Measurements from ENCODE around the gene BMP3. TPM values are rescaled to one million over a fixed set of nuclear protein-coding genes. Genes with fewer than 3 reads are reported as not detected.
A peak's percentile ranks its signal among the peaks of the same experiment; 100 is the strongest.
"Not testable (repeated sequence)": the region's sequence is repeated elsewhere in the genome, so short reads cannot be mapped to it uniquely, and the experiment has no call there.

The BMP3 gene
- total and polyA plus RNA-seq, 7 experiments from 2014 or later, result not detected

GRCh38 chr4:81003597-81004111 is 26.9 kb upstream of the BMP3 start:
- POLR2A ChIA-PET, result interaction anchor here (0.6 kb wide), 1 partner anchor 332 kb away, joined by 4 read pairs; no protein-coding TSS in a partner anchor
- no peak overlapping the region for H3K4me3 Mint-ChIP-seq
- Histone ChIP-seq H3K9me3 (ENCODE audit: control insufficient read depth in 2 of 3, low read length in 3 of 3) (no peaks in the 10 kb centered on the region), H3K36me3 (ENCODE audit: control insufficient read depth in 2 of 3, insufficient read depth in 3 of 3, low read length in 3 of 3) (no peaks in the 10 kb centered on the region), H3K4me1 (ENCODE audit: control insufficient read depth in 2 of 2, insufficient read depth in 2 of 2, low read length in 2 of 2) (no peaks in the 10 kb centered on the region), H3K27ac (ENCODE audit: low read depth, low read length) (no peak overlapping the region), H3K27me3 (ENCODE audit: control insufficient read depth in 2 of 2, insufficient read depth in 2 of 2, low read length in 2 of 2) (no peaks in the 10 kb centered on the region), H3K4me3 (ENCODE audit: low read length) (no peak overlapping the region)
- peaks cover 0 to 10% (median 6%) of the 10 kb centered on the region in 5 donors for H3K27me3 Mint-ChIP-seq
- intact Hi-C loops (cut with micrococcal nuclease), result no loop called here
- peak; percentile 57 for ATAC-seq
- no peak overlapping the region for H3K27ac Mint-ChIP-seq
- H3K36me3 Mint-ChIP-seq, result peaks cover 0 to 11% (median 0%) of the 10 kb centered on the region in 5 donors
- CTCF ChIA-PET, result no interaction called here
- H3K4me1 Mint-ChIP-seq, result no peaks in the 10 kb centered on the region
- no peak for DNase-seq
- H3K9me3 Mint-ChIP-seq, result peaks cover 0 to 6% (median 0%) of the 10 kb centered on the region in 11 donors

DNA sequence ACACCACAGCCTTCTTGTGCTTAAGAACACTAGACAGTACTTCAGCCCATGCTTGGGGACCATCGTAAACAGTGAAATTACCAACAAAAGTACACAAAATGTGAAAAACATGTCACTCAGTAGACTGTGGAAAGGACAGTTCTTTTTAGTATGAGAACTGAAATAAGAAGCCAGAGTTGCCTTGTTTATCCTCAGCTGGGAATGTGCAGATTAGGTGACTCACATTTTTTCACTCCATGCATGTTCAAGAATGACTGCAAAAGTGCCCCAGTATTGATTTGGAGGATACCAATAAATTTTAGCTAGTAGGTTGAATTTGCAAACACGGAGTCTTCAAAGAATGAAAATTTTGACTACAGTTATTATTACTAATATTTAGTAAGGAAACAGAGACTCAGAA is 23.1 kb upstream of the BMP3 start:
- no peaks in the 10 kb centered on the region for H3K9me3 ChIP-seq (ENCODE audit: control insufficient read depth in 2 of 3, low read length in 3 of 3)
- H3K4me3 ChIP-seq (ENCODE audit: low read length), result no peak overlapping the region
- intact Hi-C loops (cut with micrococcal nuclease), result no loop called here
- H3K4me1 ChIP-seq (ENCODE audit: control insufficient read depth in 2 of 2, insufficient read depth in 2 of 2, low read length in 2 of 2), result no peaks in the 10 kb centered on the region
- ATAC-seq (no peak), DNase-seq (no peak)
- ChIA-PET CTCF (no interaction called here), POLR2A (no interaction called here)
- H3K27ac Mint-ChIP-seq, result no peak overlapping the region
- H3K36me3 Mint-ChIP-seq, result peaks cover 0 to 7% (median 0%) of the 10 kb centered on the region in 5 donors
- H3K4me3 Mint-ChIP-seq, result no peak overlapping the region
- H3K9me3 Mint-ChIP-seq, result peaks cover 0 to 6% (median 0%) of the 10 kb centered on the region in 11 donors
- no peaks in the 10 kb centered on the region for H3K27me3 ChIP-seq (ENCODE audit: control insufficient read depth in 2 of 2, insufficient read depth in 2 of 2, low read length in 2 of 2)
- H3K27ac ChIP-seq (ENCODE audit: low read depth, low read length), result no peak overlapping the region
- peaks cover 0 to 15% (median 7%) of the 10 kb centered on the region in 5 donors for H3K27me3 Mint-ChIP-seq
- H3K36me3 ChIP-seq (ENCODE audit: control insufficient read depth in 2 of 3, insufficient read depth in 3 of 3, low read length in 3 of 3), result no peaks in the 10 kb centered on the region
- H3K4me1 Mint-ChIP-seq, result peaks cover 0 to 1% (median 0%) of the 10 kb centered on the region in 7 donors

DNA sequence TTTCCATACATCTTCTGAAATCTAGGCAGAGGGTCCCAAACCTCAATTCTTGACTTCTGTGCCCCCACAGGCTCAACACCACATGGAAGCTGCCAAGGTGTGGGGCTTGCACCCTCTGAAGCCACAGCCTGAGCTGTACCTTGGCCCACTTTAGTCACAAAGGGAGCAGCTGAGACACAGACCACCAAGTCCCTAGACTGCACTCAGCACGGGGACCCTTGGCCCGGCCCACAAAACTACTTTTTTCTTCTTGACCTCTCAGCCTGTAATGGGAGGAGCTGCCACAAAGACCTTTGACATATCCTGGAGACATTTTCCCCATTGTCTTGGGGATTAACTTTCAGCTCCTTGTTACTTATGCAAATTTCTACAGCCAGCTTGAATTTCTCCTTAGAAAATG is 13.9 kb upstream of the BMP3 start:
- intact Hi-C loops (cut with micrococcal nuclease); H3K27ac ChIP-seq (ENCODE audit: low read depth, low read length); H3K9me3 ChIP-seq (ENCODE audit: control insufficient read depth in 2 of 3, low read length in 3 of 3); H3K4me1 ChIP-seq (ENCODE audit: control insufficient read depth in 2 of 2, insufficient read depth in 2 of 2, low read length in 2 of 2); H3K27ac Mint-ChIP-seq; H3K9me3 Mint-ChIP-seq; H3K4me3 ChIP-seq (ENCODE audit: low read length); ATAC-seq; H3K36me3 ChIP-seq (ENCODE audit: control insufficient read depth in 2 of 3, insufficient read depth in 3 of 3, low read length in 3 of 3); DNase-seq; H3K4me1 Mint-ChIP-seq; H3K4me3 Mint-ChIP-seq; H3K27me3 ChIP-seq (ENCODE audit: control insufficient read depth in 2 of 2, insufficient read depth in 2 of 2, low read length in 2 of 2); H3K36me3 Mint-ChIP-seq: not testable (repeated sequence)
- H3K27me3 Mint-ChIP-seq, result peaks cover 0 to 20% (median 10%) of the 10 kb centered on the region in 5 donors
- CTCF ChIA-PET, result interaction anchor here (0.6 kb wide), 1 partner anchor 69 kb away, joined by 3 read pairs; no protein-coding TSS in a partner anchor
- POLR2A ChIA-PET, result interaction anchor here (0.6 kb wide), 1 partner anchor 150 kb away, joined by 3 read pairs; no protein-coding TSS in a partner anchor

DNA sequence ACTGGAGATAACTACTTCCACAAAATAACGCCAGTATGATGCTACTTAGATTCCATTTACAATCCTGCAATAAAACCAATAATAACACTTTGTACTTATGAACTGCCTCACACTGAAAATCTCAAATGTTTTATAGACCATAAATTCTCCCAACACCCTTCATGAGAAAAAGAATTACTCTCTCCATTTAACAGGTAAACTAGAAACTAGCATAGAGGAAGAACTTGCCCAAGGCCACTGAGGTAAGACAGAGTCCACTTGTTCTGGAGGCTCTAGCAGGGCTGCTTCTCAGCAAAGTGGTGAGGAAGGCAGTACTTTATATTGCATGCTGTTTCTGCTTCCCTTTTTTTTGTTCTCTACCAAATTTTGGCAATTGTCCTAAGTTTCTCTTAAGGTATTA is 11.5 kb upstream of the BMP3 start:
- peaks cover 6 to 31% (median 16%) of the 10 kb centered on the region in 5 donors for H3K27me3 Mint-ChIP-seq
- intact Hi-C loops (cut with micrococcal nuclease), result no loop called here
- no peaks in the 10 kb centered on the region for H3K4me1 Mint-ChIP-seq
- Histone ChIP-seq H3K27ac (ENCODE audit: low read depth, low read length) (no peak overlapping the region), H3K4me3 (ENCODE audit: low read length) (no peak overlapping the region), H3K4me1 (ENCODE audit: control insufficient read depth in 2 of 2, insufficient read depth in 2 of 2, low read length in 2 of 2) (no peaks in the 10 kb centered on the region), H3K36me3 (ENCODE audit: control insufficient read depth in 2 of 3, insufficient read depth in 3 of 3, low read length in 3 of 3) (no peaks in the 10 kb centered on the region), H3K9me3 (ENCODE audit: control insufficient read depth in 2 of 3, low read length in 3 of 3) (no peaks in the 10 kb centered on the region), H3K27me3 (ENCODE audit: control insufficient read depth in 2 of 2, insufficient read depth in 2 of 2, low read length in 2 of 2) (peaks cover 0 to 3% of the 10 kb centered on the region in 2 donors)
- H3K36me3 Mint-ChIP-seq, result no peaks in the 10 kb centered on the region
- no peak overlapping the region for H3K27ac Mint-ChIP-seq
- ChIA-PET POLR2A (no interaction called here), CTCF (no interaction called here)
- peaks cover 0 to 3% (median 0%) of the 10 kb centered on the region in 11 donors for H3K9me3 Mint-ChIP-seq
- DNase-seq (no peak), ATAC-seq (no peak)
- H3K4me3 Mint-ChIP-seq, result no peak overlapping the region

GRCh38 chr4:81021142-81021944 is 9.2 kb upstream of the BMP3 start:
- Mint-ChIP-seq H3K9me3 (no peaks in the 10 kb centered on the region), H3K36me3 (no peaks in the 10 kb centered on the region), H3K27ac (no peak overlapping the region), H3K27me3 (peaks cover 10 to 48% (median 39%) of the 10 kb centered on the region in 5 donors), H3K4me1 (peaks cover 0 to 2% (median 0%) of the 10 kb centered on the region in 7 donors), H3K4me3 (no peak overlapping the region)
- H3K27ac ChIP-seq (ENCODE audit: low read depth, low read length), result no peak overlapping the region
- peaks cover 0 to 3% of the 10 kb centered on the region in 2 donors for H3K27me3 ChIP-seq (ENCODE audit: control insufficient read depth in 2 of 2, insufficient read depth in 2 of 2, low read length in 2 of 2)
- H3K4me1 ChIP-seq (ENCODE audit: control insufficient read depth in 2 of 2, insufficient read depth in 2 of 2, low read length in 2 of 2), result no peaks in the 10 kb centered on the region
- H3K9me3 ChIP-seq (ENCODE audit: control insufficient read depth in 2 of 3, low read length in 3 of 3), result no peaks in the 10 kb centered on the region
- ChIA-PET POLR2A (no interaction called here), CTCF (no interaction called here)
- no peak for ATAC-seq
- H3K4me3 ChIP-seq (ENCODE audit: low read length), result no peak overlapping the region
- no peak for DNase-seq
- intact Hi-C loops (cut with micrococcal nuclease), result no loop called here
- H3K36me3 ChIP-seq (ENCODE audit: control insufficient read depth in 2 of 3, insufficient read depth in 3 of 3, low read length in 3 of 3), result no peaks in the 10 kb centered on the region

DNA sequence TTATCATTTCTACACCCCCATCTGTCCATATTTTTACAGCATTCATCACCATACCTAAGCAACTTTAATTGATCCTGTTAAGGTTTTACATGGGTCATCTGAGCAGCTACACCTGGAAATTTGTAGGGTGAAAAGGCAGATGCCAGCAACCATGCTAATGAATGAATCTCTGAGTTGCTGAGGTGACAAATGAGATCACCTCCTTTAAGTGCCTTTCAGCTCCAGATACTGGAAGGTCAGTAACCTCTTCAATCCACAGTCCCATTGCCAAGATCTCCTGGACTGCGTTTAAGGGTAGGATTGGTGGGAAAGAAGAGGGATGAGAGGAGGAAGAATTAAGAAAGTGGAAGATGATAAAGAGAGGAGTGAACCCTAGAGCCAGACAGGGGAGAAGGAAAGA is 8.5 kb upstream of the BMP3 start:
- intact Hi-C loops (cut with micrococcal nuclease), result no loop called here
- Mint-ChIP-seq H3K36me3 (no peaks in the 10 kb centered on the region), H3K27me3 (peaks cover 16 to 53% (median 44%) of the 10 kb centered on the region in 5 donors), H3K4me1 (peaks cover 0 to 3% (median 0%) of the 10 kb centered on the region in 7 donors), H3K27ac (peak overlapping the region in 1 of 9 donors; percentile 1), H3K9me3 (no peaks in the 10 kb centered on the region), H3K4me3 (no peak overlapping the region)
- no peak for ATAC-seq
- DNase-seq, result no peak
- POLR2A ChIA-PET, result no interaction called here
- no peak overlapping the region for H3K27ac ChIP-seq (ENCODE audit: low read depth, low read length)
- H3K27me3 ChIP-seq (ENCODE audit: control insufficient read depth in 2 of 2, insufficient read depth in 2 of 2, low read length in 2 of 2), result peaks cover 0 to 3% of the 10 kb centered on the region in 2 donors
- H3K36me3 ChIP-seq (ENCODE audit: control insufficient read depth in 2 of 3, insufficient read depth in 3 of 3, low read length in 3 of 3), result no peaks in the 10 kb centered on the region
- H3K9me3 ChIP-seq (ENCODE audit: control insufficient read depth in 2 of 3, low read length in 3 of 3), result no peaks in the 10 kb centered on the region
- CTCF ChIA-PET, result no interaction called here
- no peak overlapping the region for H3K4me3 ChIP-seq (ENCODE audit: low read length)
- H3K4me1 ChIP-seq (ENCODE audit: control insufficient read depth in 2 of 2, insufficient read depth in 2 of 2, low read length in 2 of 2), result no peaks in the 10 kb centered on the region
